ENCODE results near the gene USH2A.

- TF ChIP-seq POLR2A (IDR thresholded peaks at IDR 0.05; ENCODE audit: low read length) (no peak), GATA1 (IDR thresholded peaks at IDR 0.05; ENCODE audit: low read depth, low read length) (no peak)
These were observed 554.7 kb downstream of the USH2A start for GRCh38 chr1:215868500-215868899.
